ENCODE data around the gene NRK. TPM values are rescaled to one million over a fixed set of nuclear protein-coding genes. Genes with fewer than 3 reads are reported as not detected.
"Not testable (repeated sequence)": the region's sequence is repeated elsewhere in the genome, so short reads cannot be mapped to it uniquely, and the experiment has no call there.

NRK gene, protein sequence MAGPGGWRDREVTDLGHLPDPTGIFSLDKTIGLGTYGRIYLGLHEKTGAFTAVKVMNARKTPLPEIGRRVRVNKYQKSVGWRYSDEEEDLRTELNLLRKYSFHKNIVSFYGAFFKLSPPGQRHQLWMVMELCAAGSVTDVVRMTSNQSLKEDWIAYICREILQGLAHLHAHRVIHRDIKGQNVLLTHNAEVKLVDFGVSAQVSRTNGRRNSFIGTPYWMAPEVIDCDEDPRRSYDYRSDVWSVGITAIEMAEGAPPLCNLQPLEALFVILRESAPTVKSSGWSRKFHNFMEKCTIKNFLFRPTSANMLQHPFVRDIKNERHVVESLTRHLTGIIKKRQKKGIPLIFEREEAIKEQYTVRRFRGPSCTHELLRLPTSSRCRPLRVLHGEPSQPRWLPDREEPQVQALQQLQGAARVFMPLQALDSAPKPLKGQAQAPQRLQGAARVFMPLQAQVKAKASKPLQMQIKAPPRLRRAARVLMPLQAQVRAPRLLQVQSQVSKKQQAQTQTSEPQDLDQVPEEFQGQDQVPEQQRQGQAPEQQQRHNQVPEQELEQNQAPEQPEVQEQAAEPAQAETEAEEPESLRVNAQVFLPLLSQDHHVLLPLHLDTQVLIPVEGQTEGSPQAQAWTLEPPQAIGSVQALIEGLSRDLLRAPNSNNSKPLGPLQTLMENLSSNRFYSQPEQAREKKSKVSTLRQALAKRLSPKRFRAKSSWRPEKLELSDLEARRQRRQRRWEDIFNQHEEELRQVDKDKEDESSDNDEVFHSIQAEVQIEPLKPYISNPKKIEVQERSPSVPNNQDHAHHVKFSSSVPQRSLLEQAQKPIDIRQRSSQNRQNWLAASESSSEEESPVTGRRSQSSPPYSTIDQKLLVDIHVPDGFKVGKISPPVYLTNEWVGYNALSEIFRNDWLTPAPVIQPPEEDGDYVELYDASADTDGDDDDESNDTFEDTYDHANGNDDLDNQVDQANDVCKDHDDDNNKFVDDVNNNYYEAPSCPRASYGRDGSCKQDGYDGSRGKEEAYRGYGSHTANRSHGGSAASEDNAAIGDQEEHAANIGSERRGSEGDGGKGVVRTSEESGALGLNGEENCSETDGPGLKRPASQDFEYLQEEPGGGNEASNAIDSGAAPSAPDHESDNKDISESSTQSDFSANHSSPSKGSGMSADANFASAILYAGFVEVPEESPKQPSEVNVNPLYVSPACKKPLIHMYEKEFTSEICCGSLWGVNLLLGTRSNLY (N-terminal part only)
- total RNA-seq (10 to 100 TPM in 1 of 2 donors, 1 to 10 TPM in 1; 1.9 to 15.9 TPM), polyA plus RNA-seq (ENCODE audit: insufficient read length in 2 of 2) (1 to 10 TPM in 1 of 2 donors, under 1 TPM in 1; 0.43 to 1.1 TPM)
- long read RNA-seq, donor 1, result 0 reads
- long read RNA-seq, donor 2, result 0 reads
- long read RNA-seq, donor 3, result 0 reads
- long read RNA-seq, donor 4, result 0 reads

DNA sequence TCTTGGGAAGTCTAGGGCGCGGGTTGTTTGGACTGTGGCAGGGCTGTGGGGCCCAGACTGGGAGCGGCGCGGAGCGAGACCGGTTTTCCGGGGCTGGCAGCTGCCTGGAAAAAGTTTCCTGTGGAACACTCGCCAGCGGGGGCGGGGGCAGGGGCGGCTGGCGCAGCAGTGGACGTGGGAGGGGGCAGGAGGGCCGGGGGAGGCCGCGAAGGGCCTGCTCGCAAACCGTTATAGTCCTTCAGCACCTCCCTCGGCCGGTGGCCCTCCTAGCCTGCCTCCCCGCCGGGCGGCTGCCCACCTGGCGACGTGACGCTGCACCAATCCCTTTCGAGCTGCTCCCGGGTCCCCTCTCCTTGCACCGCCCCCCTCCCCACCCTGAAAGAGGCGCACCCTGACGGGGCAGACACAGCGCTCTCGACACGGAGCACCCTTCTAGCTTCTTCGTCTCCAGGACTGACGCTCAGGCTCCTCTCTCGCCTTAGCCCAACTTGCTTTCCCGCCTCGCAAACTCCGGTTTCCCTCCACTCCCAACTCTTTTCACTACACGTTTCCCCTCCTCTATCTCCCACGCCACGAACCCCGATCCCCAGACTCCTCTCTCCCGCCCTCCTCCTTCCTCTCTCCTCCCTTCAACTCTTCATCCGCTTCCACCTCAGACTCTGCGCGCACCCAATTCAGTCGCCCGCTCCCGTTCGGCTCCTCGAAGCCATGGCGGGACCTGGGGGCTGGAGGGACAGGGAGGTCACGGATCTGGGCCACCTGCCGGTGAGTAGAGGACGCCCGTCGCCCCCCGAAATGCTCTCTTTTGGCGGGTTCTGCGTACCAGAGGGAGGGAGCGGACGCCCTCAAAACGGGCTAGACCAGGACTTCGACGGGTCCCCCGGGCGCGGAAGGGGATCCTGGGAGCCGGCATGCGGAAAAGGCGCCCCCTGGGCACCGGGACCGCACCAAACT lies at the start of gene NRK:
Gene NRK (plus strand): TSS at position 402 of the 954 bp plus-strand sequence. CDS start 307 bp downstream, at position 709.
- Histone ChIP-seq H3K27ac (ENCODE audit: low read depth, low read length) (no peak within 1 kb of the TSS), H3K36me3 (ENCODE audit: control insufficient read depth, insufficient read depth, low read length) (no peaks in the 10 kb centered on the region), H3K27me3 (ENCODE audit: control insufficient read depth, insufficient read depth, low read length) (peaks cover 45% of the 10 kb centered on the region), H3K9me3 (ENCODE audit: control insufficient read depth, insufficient read depth, low read length) (no peaks in the 10 kb centered on the region), H3K4me1 (ENCODE audit: control insufficient read depth, insufficient read depth, low read length) (peaks cover 15% of the 10 kb centered on the region), H3K4me3 (ENCODE audit: low read depth, low read length) (peak within 1 kb of the TSS; percentile 18)
- WGBS (ENCODE audit: insufficient coverage), result 22% methylated on average over 73 of the region's 76 CpGs
- peak in 2 of 6 donors; percentile 6 to 11 for DNase-seq (ENCODE audit: low read depth in 4 of 6, low spot score in 6 of 6)

DNA sequence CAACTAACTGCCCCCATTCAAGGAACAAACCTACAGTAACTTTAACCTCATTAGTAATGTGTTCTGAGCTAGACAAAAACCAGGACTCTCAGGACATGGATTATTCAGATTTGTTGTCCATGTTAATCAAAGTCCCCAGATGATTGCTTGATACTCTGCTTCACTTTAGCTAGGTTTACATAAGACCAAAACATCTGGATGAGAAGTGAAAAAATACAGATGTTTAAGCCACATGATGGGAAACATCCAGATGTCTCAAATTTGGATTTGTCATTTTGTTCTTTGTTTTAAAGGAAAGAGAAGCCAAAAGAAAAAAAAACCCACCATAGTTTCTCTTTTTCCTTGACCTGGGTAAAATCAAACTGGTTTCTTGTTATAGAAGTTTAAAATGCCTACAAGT lies 48.5 kb upstream of the NRK start:
- peaks cover 3% of the 10 kb centered on the region for H3K27me3 ChIP-seq (ENCODE audit: control insufficient read depth, insufficient read depth, low read length)
- H3K27ac ChIP-seq (ENCODE audit: low read depth, low read length), result no peak overlapping the region
- H3K9me3 ChIP-seq (ENCODE audit: control insufficient read depth, insufficient read depth, low read length), result no peaks in the 10 kb centered on the region
- no peak for DNase-seq (ENCODE audit: low read depth in 4 of 6, low spot score in 6 of 6)
- H3K36me3 ChIP-seq (ENCODE audit: control insufficient read depth, insufficient read depth, low read length), result no peaks in the 10 kb centered on the region
- H3K4me1 ChIP-seq (ENCODE audit: control insufficient read depth, insufficient read depth, low read length), result no peaks in the 10 kb centered on the region
- H3K4me3 ChIP-seq (ENCODE audit: low read depth, low read length), result no peak overlapping the region

DNA sequence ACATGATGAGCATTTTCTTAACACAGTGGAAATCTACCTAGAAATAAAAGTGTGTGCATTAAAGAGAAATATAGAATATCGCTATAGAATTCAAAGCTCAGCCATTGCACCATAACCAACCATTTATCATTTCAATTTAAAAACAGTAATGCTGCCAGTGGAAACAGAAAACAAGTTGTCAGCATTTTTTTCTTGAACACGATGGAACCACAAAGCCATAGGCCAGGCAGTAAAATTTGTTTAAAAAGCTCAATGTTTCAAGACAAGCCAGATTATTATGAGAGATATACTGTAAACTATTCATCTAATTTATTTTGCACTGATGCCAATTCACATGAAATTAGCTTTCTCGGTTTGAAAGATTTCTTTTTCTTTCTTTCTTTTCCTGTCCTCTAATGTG lies 46.7 kb upstream of the NRK start:
- no CpG with 5 or more reads among the region's 3 CpGs for WGBS (ENCODE audit: insufficient coverage)
- Histone ChIP-seq H3K27ac (ENCODE audit: low read depth, low read length) (no peak overlapping the region), H3K27me3 (ENCODE audit: control insufficient read depth, insufficient read depth, low read length) (peaks cover 3% of the 10 kb centered on the region), H3K4me3 (ENCODE audit: low read depth, low read length) (no peak overlapping the region), H3K9me3 (ENCODE audit: control insufficient read depth, insufficient read depth, low read length) (no peaks in the 10 kb centered on the region), H3K4me1 (ENCODE audit: control insufficient read depth, insufficient read depth, low read length) (no peaks in the 10 kb centered on the region), H3K36me3 (ENCODE audit: control insufficient read depth, insufficient read depth, low read length) (no peaks in the 10 kb centered on the region)
- DNase-seq (ENCODE audit: low read depth in 4 of 6, low spot score in 6 of 6), result no peak

DNA sequence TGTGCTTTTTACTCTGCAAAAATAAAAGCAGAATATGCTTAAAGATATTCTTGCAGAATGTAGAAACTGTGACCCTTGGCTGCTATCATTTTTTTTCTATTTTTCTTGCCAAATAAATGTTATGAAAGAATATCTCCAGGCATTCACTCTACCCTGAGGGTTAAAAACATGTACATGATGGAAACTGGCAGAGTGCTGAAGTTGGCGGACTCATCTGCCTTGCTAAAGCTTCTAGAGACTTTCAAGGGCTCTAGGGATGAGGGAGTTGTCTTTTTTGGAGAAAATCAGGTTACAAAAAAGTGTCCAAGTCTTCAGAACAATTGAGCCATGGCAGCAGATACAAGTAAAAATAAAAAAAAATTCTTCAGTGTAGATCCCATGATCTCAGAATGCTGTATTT lies 40.5 kb upstream of the NRK start:
- no peak overlapping the region for H3K27ac ChIP-seq (ENCODE audit: low read depth, low read length)
- H3K4me1 ChIP-seq (ENCODE audit: control insufficient read depth, insufficient read depth, low read length), result no peaks in the 10 kb centered on the region
- peaks cover 2% of the 10 kb centered on the region for H3K9me3 ChIP-seq (ENCODE audit: control insufficient read depth, insufficient read depth, low read length)
- no CpG with 5 or more reads among the region's 1 CpG for WGBS (ENCODE audit: insufficient coverage)
- no peaks in the 10 kb centered on the region for H3K27me3 ChIP-seq (ENCODE audit: control insufficient read depth, insufficient read depth, low read length)
- H3K36me3 ChIP-seq (ENCODE audit: control insufficient read depth, insufficient read depth, low read length), result no peaks in the 10 kb centered on the region
- DNase-seq (ENCODE audit: low read depth in 4 of 6, low spot score in 6 of 6), result no peak
- H3K4me3 ChIP-seq (ENCODE audit: low read depth, low read length), result no peak overlapping the region

DNA sequence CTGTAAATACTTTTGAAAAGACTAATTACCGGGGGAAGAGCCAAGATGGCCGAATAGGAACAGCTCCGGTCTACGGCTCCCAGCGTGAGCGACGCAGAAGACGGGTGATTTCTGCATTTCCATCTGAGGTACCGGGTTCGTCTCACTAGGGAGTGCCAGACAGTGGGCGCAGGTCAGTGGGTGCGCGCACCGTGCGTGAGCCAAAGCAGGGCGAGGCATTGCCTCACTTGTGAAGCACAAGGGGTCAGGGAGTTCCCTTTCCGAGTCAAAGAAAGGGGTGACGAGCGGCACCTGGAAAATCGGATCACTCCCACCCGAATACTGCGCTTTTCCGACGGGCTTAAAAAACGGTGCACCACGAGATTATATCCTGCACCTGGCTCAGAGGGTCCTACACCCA lies 25.5 kb upstream of the NRK start:
- not testable (repeated sequence) for DNase-seq (ENCODE audit: low read depth in 4 of 6, low spot score in 6 of 6); H3K4me3 ChIP-seq (ENCODE audit: low read depth, low read length); H3K9me3 ChIP-seq (ENCODE audit: control insufficient read depth, insufficient read depth, low read length); H3K36me3 ChIP-seq (ENCODE audit: control insufficient read depth, insufficient read depth, low read length); H3K27ac ChIP-seq (ENCODE audit: low read depth, low read length); H3K27me3 ChIP-seq (ENCODE audit: control insufficient read depth, insufficient read depth, low read length); H3K4me1 ChIP-seq (ENCODE audit: control insufficient read depth, insufficient read depth, low read length)
- 71% methylated on average over 24 of the region's 26 CpGs for WGBS (ENCODE audit: insufficient coverage)

DNA sequence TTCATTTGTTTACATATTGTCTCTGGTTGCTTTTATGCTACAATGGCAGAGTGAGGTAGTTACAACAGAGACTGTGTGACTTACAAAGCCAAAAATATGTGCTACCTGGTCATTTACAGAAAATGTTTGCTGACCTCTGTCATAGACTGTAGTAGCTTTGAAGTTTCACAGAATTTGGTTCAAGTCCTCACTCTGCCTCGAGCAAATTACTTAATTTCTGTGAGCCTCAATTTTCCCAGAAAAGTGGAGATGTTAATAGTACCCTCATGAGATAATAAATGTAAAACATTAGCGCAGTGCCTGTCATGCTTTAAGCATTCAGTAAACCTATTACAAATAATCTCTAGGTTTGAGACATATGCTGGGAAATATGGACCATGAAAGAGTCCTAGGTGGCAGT lies 18.4 kb upstream of the NRK start:
- no peaks in the 10 kb centered on the region for H3K4me1 ChIP-seq (ENCODE audit: control insufficient read depth, insufficient read depth, low read length)
- DNase-seq (ENCODE audit: low read depth in 4 of 6, low spot score in 6 of 6), result no peak

DNA sequence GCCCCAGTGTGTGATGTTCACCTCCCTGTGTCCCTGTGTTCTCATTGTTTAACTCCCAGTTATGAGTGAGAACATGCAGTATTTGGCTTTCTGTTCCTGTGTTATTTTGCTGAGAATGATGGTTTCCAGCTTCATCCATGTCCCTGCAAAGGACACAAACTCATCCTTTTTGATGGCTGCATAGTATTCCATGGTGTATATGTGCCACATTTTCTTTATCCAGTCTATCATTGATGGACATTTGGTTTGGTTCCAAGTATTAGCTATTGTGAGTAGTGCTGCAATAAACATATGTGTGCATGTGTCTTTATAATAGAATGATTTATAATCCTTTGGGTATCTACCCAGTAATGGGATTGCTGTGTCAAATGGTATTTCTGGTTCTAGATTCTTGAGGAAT lies 16.7 kb upstream of the NRK start:
- not testable (repeated sequence) for H3K9me3 ChIP-seq (ENCODE audit: control insufficient read depth, insufficient read depth, low read length); H3K27me3 ChIP-seq (ENCODE audit: control insufficient read depth, insufficient read depth, low read length); H3K27ac ChIP-seq (ENCODE audit: low read depth, low read length); H3K4me1 ChIP-seq (ENCODE audit: control insufficient read depth, insufficient read depth, low read length); H3K4me3 ChIP-seq (ENCODE audit: low read depth, low read length); DNase-seq (ENCODE audit: low read depth in 4 of 6, low spot score in 6 of 6); H3K36me3 ChIP-seq (ENCODE audit: control insufficient read depth, insufficient read depth, low read length)

More for the DNA sequence above, 18.4 kb upstream of the NRK start:
- WGBS (ENCODE audit: insufficient coverage), result no CpG with 5 or more reads among the region's 2 CpGs
- no peaks in the 10 kb centered on the region for H3K9me3 ChIP-seq (ENCODE audit: control insufficient read depth, insufficient read depth, low read length)
- H3K4me3 ChIP-seq (ENCODE audit: low read depth, low read length), result no peak overlapping the region
- H3K27ac ChIP-seq (ENCODE audit: low read depth, low read length), result no peak overlapping the region
- no peaks in the 10 kb centered on the region for H3K36me3 ChIP-seq (ENCODE audit: control insufficient read depth, insufficient read depth, low read length)
- no peaks in the 10 kb centered on the region for H3K27me3 ChIP-seq (ENCODE audit: control insufficient read depth, insufficient read depth, low read length)

DNA sequence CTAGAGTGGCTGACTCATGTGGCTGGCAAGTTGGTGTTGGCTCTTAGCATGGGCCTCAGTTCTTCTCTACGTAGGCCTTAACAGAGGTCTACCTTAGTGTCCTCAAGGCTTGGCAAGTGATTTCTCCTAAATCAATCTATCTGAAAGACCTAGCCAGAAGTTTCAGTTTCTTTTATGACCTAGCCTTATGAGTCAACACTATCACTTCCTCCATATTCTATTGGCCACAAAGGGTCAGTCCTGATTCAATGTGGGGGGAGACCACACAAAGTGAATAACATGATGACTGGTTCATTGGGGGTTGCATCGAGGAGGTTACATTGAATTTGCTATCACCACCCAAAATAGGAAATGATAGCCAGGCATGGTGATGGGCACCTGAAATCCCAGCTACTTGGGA lies 5.8 kb upstream of the NRK start:
- Histone ChIP-seq H3K4me1 (ENCODE audit: control insufficient read depth, insufficient read depth, low read length) (peaks cover under 1% of the 10 kb centered on the region), H3K36me3 (ENCODE audit: control insufficient read depth, insufficient read depth, low read length) (no peaks in the 10 kb centered on the region), H3K27ac (ENCODE audit: low read depth, low read length) (no peak overlapping the region), H3K9me3 (ENCODE audit: control insufficient read depth, insufficient read depth, low read length) (no peaks in the 10 kb centered on the region), H3K27me3 (ENCODE audit: control insufficient read depth, insufficient read depth, low read length) (peaks cover 24% of the 10 kb centered on the region), H3K4me3 (ENCODE audit: low read depth, low read length) (no peak overlapping the region)
- no peak for DNase-seq (ENCODE audit: low read depth in 4 of 6, low spot score in 6 of 6)
- 63% methylated on average over 2 of the region's 2 CpGs for WGBS (ENCODE audit: insufficient coverage)
